Stimulated activated CD4-positive, alpha-beta T cell treated with anti-CD3 and anti-CD28 coated beads, Interleukin-15, amount 100 ng/mL, for 24 hours (primary cell): Measurements from ENCODE around the gene IFT57.
"Not testable (repeated sequence)": the region's sequence is repeated elsewhere in the genome, so short reads cannot be mapped to it uniquely, and the experiment has no call there.

Source experiments
- DNase-seq: peaks from one replicate; pipeline ENCODE4 v3.0.0-alpha.2; 2020

The IFT57 gene, protein sequence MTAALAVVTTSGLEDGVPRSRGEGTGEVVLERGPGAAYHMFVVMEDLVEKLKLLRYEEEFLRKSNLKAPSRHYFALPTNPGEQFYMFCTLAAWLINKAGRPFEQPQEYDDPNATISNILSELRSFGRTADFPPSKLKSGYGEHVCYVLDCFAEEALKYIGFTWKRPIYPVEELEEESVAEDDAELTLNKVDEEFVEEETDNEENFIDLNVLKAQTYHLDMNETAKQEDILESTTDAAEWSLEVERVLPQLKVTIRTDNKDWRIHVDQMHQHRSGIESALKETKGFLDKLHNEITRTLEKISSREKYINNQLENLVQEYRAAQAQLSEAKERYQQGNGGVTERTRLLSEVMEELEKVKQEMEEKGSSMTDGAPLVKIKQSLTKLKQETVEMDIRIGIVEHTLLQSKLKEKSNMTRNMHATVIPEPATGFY

DNA sequence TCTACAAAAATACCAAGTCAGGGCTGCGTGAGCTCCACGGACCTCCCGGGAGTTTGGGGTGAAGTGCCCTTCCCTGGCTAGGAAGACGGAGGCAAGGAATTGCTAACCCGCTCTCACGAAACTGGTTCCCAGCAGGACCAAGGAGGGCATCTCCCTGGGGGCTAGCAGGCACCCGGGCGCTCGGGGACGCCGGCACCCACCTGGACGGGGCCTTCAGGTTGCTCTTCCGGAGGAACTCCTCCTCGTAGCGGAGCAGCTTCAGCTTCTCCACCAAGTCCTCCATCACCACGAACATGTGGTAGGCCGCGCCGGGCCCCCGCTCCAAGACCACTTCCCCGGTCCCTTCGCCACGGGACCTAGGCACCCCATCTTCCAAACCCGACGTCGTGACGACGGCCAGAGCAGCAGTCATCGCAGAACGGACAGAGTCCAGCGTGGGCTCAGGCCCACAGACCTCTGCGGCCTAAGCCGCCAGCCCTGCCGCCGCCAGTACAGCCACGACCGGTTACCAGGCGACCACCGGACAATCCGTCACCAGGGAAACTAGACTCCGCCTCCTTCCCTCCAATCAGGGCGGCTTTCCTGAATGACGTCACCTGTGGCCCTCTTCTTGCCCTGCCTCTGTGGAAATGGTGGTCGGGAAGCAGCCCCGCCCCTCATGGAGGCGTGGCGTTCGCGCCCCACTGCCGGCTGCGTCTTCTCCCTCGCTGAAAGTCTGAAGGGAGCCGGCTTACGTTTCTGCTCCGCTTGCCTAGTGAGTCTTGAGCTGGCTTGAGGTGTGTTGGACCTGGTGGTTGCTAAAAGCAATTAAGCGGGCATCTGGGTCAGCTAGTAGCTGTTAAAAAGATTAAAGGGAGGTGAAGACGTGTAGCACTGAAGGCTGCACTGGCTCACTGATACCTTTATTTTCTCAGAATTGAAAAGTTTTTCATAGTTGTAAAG is at the start of gene IFT57:
TSS of gene IFT57 (minus strand) at position 514 of the 942 bp plus-strand sequence. CDS start at position 412, 102 bp downstream.
- peak; percentile 95 for DNase-seq

DNA sequence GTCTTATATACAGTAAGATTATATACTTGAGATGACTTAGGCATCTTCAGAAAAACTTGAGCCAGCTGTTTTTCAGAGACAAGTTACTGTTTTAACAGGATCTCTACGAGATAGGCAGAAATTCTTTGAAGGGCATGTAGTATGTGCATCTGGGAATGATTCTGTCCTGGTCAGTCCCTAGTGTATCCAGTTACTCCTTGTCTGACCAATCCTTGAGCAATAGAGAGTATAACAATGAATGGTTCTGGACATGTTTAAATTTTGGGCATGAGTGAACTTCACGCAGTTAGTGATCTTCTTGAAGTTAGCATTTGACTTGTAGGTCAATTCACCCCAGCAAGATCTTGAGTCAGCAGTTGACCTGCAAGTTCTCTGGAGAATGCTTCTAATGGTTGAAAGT is 49.4 kb upstream of the IFT57 start:
- DNase-seq, result no peak

DNA sequence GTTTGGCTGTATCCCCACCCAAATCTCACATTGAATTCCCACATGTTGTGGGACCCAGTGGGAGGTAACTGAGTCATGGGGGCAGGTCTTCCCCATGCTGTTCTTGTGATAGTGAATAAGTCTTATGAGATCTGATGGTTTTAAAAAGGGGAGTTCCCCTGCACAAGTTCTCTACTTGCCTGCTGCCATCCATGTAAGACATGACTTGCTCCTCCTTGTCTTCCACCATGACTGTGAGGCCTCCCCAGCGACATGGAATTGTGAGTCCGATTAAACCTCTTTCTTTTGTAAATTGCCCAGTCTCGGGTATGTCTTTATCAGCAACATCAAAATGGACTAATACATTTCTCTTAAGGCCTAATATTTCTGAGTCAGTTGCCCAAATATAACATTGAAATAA is 46.0 kb upstream of the IFT57 start:
- not testable (repeated sequence) for DNase-seq

DNA sequence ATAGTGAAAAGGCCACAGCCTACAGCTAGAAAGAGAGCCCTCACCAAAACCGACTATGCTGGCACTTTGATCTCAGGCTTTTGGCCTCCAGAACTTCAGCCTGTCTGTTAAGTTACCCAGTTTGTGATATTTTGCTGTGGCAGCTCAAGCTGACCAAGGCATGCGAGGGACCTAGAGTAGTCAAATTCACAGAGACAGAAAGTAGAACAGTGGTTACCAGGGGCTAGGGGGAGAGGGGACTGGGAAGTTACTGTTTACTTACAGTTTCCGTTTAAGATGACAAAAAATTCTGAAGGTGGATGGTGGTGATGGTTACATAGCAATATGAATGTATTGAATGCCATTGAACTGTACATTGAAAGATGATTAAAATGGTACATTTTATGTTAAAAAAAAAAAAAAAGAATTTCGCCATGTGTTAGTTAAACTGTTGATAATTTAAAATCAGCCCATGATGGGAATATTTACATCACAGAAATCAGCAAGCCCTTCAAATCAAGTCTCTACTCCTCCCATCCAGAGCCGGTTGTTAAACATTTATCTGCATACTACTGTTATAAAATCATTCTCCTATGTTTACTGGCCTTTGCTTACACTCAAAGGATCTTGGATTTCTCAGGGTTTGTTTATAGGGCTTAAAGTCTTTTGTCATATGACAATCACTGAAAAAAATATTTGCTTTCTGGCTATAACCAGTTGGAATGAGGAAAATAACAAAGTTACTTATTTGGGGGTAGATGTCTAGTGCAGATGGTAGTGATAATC is 42.5 kb upstream of the IFT57 start:
- not testable (repeated sequence) for DNase-seq

DNA sequence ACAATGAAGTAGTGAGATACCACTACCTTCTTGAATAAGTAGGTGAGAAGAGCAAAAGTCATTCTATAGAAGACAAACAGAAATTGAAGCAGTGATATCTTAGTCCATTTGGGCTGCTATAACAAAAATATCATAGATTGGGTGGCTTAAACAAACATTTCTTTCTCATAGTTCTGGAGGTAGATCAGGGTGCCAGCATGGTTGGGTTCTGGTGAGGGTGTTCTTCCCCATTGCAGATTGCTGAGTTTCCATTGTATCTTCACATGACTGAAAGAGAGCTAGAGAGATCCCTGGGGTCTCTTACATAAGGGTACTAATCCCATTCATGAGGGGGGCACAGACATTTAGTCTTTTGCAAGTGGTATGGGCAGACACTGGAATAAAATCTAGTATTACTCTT is 32.9 kb upstream of the IFT57 start:
- no peak for DNase-seq

DNA sequence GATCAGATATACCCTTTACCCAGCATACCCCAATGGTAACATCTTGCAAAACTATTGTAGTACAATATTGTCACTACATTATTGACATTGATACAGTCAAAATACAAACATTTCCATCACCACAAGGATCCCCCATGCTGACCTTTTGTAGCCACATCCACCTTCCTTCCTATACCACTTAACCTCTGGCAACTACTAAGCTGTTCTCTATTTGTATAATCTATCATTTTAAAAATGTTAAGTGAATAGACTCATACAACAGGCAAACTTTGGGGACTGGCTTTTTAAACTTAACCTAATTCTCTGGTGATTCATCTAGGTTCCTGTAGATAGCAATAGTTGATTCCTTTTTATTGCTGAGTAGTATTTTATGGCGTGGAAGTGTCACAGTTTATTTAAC is 29.6 kb upstream of the IFT57 start:
- DNase-seq, result no peak

DNA sequence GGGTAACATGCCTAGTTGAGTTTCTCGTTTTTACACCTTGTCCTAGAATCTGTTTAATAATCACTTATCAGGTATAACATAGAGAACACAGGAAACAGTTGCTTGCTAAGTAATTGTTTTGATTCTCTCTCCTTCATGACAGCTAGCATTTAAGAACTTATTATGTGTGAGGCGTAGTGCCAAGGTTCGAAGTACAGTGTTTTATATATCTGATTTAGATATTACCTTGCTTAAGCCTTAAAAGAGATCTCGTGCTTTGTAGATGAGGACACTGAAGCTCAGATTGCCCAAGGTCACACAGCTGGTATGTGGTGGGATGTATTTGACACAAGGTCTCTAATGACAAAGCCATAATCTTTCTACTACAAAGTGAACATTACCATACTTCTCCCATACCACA is 29.0 kb upstream of the IFT57 start:
- DNase-seq, result no peak

DNA sequence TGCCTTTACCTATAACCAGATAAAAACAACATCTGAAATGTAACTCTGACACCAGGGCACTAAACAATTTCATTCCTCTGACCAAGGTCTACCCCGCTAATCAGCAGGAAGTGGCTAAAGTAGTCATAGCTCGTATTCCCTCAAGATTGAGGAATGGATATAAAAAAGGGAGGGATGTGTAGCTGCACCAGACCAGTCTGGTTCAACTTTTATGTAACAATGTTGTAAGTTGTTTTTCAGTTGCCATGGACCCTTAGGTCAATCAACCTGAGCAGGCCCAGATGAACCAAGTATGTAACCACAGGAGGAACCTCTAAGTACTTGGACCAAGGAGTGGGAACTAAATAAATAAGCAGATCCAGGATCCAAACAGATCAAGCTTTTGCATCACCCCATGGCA is 28.4 kb upstream of the IFT57 start:
- no peak for DNase-seq

DNA sequence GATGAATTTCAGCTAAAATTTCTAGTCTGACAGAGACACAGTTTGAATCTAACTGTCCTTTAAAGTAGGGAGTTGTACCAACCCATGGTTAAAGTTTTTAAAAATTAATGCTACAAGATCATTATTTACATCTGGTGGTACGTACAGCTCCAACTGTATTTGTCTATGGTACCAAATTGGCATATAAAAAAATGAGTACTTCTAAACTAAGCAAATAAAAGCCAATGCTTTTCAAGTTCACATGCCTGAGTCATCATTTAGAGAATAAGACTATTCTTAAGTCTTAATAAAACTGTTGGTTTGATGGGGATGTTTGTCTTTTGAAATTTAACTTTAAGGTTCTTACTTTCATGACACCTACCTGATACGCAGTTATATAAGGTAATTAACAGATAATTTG is 21.0 kb upstream of the IFT57 start:
- DNase-seq, result no peak

DNA sequence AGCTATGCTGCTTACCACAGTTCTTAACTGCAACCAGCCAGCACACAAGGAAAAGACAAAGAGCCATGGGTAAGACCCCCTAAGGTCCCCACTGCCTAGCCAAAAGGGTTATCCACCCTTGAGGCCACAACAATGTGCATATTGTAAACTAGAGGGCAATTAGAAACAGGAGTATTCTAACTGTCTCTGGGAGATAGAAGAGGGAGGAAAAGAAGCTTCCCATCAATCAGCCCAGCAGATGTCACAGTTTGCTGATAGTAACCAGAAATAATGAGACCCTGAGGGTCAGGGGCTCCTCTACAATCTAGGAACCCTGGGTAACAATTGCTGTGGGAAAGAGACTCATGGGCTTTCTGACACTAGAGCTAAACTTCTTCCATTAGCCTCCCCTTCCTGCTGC is 20.6 kb upstream of the IFT57 start:
- DNase-seq, result no peak

DNA sequence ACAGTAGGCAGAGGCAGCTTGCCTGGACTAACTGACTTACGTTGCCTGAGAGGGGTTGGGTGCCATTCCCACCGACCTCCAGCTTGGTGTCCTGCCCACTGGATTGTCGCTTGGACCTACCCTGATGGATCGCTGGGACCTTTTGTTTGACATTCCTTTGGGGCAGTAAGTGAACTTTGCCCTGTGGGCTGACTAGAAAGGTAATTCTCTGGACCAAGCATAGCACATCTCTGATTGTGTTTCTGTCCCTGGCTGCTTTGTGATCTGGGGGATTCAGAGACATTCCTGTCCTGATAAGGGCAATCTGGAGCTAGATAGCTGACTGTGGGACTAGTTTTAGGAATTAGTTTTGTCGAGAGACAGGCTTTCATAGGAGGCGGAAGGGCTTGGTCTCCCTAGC is 19.5 kb upstream of the IFT57 start:
- DNase-seq, result no peak

DNA sequence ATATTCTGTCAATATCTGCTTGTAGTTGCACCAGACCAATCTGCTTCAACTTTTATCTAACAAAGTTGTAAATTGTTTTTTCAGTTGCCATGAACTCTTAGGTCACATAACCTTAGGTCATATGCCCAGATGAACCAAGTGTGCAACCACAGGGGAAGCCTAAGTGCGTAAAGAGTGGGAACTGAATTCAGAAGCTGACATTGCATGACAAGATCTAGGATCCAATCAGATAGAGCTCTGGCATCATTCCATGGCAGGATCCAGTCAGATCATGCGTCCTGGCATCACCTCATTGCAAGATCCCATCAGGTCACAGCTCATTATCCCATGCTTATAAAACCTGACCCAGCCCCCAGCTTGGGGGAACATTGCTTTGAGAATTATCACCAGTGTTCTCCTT is 18.9 kb upstream of the IFT57 start:
- no peak for DNase-seq

DNA sequence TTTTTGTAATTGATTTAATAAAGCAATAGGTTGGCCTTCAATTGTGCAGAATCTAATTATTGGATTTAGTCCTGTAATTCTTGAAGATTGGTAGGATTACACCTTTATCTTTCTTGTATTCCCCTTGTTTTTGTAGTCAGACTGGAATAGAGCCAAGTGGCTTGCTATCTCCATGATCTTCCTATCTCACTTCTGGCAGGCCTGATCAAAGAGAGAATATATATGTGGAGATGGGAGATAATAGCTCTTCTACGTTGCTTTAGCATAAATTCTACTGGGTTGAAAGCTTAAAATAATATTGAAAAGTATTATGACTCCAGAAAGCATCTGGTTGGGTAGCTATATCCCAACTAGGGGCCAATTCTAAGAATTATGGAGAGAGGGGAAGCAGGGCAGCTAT is 16.9 kb upstream of the IFT57 start:
- no peak for DNase-seq

DNA sequence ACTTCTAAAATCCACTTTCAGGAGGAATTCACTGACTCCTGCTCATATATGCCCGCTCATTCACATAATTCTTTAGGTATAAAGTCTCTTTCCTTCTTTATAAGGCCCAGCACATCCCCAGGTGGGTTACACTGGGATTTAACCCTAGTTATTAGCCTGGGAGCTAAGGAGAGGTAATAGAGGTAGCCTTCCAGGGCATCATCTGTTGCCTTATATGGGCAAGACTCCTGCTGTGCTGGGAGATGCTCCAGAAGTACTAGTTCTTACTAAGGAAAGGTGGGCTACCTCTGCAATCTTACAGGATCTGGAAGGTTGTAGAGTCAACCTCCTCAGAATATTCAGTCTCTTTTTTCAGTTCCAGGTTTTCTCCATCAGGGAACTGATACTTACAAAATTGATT is 13.1 kb upstream of the IFT57 start:
- no peak for DNase-seq

DNA sequence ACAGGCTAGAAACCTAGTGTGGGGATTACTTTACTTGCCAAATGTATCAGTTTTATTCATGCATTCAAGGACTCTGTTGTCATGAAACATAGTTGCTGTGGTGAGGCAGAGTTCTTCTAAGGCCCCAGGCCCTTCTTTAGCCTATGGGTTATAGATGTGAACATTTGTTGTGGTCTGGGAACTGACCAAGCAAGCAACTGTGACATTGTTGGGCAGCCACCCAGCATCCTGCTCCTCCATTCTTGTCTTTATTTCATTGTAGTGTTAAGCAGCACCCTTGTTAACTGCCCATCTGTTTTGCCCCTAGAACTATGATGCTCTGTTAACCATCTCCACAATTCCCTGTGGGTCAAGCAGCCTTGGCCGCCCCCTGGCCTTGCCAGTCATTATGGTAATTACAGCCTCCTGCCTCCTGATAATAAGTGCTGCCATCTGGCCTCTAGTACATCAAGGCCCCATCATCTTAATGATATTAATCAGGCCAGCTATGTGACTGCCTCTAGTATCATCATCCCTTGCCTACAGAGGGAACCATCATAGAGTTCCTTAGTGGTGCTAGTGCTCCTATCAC is 12.2 kb upstream of the IFT57 start:
- DNase-seq, result no peak

DNA sequence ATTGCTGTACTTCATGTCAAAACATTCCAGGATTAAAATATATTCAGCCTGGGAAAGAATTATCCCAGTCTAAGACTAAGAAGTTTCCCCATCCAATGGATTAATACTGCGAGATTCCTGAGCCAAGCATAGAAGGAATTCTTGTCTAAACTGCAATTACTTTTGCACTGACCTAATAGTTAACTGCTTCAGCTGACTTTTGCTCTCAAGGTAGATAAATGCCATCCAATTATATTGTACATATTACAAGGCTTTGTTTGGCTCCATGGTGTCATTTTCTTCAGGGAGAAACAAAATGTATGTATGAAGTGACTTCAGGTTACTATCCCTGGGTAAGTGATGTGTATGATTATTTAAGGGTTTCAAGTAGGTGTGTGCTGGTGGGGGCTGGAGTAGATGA is 6.1 kb upstream of the IFT57 start:
- DNase-seq, result no peak

DNA sequence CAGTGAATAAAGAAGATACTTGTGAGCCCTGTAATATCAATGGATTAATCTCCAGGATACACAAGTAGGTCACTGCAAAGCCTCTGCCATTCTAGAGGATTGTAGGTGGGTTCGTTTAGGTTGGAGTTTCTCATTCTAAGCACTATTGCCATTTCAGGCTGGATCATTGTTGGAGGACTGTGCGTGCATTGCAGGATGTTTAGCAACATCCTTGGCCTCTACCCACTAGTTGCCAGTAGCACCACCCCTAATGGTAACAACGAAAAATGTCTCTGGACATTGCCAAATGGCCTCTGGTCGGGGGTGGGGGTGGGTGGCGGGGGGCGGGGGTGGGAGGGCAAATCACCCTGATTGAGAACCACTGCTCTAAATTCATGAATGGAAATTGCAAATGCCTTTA is 4.9 kb upstream of the IFT57 start:
- DNase-seq, result no peak

DNA sequence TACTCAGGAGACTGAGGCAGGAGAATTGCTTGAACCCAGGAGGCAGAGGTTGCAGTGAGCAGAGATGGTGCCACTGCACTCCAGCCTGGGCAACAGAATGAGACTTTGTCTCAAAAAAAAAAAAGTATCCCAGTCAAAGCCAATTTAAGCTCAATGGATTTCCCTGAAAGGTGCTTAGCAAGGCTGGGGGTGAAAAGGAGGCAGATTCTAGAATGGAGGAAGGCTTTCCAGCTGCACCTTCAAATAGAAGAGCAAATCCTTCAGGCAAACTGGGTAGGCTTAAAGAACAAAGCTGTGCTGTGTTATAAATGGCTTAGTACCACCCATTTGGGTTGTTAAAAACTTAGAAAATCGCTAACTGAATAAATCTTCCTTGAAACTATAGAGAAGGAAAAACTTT is 3.0 kb upstream of the IFT57 start:
- DNase-seq, result no peak

DNA sequence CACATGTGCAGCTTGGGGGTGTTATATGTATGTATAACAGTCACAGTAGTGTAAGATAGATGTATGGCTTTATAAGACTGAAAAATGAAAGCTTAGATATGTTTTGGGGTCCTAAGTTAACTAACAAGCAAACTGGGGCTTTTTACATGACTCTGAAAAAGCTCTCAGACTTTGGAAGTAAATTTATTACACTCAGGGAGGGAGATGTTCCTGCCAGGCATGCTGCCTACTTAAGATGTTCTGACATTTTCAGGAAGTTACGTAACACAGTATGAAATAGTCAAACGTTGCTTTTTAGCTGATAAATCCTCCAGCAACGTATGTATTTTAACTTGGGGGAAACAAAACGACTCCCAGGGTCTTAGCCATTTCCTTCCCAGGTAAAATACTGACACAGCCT is 1.7 kb upstream of the IFT57 start:
- no peak for DNase-seq

DNA sequence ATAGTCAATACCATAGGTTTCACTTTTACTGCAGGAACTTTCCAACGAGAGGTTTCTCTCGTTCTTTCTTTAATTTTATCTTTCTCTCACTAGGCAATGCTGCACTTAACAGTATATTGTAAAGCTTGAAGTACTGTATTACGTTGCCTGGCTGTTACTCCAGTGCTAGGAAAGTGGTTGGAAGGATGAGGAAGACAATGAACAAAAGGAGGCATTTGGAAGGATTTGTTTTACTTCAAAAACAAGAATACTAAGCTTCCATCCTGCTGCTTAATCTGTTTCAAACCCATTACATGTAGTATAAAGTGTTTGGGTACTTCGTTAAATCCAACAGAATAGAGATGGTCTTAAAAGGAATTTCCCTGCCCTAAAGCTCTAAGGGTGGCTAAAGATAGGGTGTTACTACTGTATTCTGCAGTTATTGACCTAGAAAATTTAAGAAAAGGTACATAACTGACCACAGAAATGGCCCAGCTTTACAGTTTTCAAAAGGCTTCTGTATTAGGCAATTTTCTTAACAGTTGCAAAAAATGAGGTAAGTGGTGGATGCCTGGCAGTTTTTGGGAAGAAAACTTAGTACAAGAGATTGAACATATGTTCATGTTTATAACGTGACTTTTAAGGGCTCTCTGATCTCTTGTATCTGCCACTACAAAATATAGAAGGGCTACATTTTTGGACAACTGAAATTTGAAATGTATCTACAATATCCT is 785 bp upstream of the IFT57 start:
- no peak for DNase-seq

DNA sequence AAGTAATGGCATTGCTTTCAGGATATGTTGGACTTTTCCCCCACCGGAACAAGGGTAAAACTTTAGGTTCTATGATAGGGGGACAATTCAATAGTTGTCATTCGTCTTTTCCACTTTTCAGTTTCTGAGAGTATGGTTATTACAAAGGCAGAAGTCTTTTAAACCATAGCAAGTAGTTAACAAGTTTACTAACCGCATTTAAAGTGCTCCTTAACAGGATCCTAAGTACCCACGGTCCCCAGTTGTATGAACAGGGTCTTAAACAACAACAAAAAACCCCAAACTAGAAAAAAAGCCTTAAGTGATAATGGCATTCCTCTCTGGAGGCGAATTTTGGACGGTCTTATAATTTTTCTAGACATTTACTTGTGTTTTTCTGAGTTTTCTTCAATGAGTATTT is 831 bp downstream of the IFT57 start:
- DNase-seq, result no peak

DNA sequence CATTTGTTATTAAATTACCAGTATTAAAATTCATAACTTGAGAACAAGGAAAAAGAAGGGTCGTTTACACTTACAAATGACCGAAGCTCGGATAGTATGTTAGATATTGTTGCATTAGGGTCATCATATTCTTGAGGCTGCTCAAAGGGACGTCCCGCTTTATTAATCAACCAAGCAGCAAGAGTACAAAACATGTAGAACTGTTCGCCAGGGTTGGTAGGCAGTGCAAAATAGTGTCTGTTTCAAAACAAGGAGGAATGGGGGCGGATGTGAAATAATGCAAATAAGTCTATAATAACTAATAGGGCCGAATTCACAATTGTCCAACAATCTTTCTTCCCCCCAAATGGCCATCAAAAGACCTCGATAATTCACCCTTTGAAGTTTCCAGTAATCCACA is 2.9 kb downstream of the IFT57 start:
- DNase-seq, result no peak
